Ectodermal cell (in vitro differentiated cells): ENCODE measurements around the gene RNF144B.
"Not testable (repeated sequence)": the region's sequence is repeated elsewhere in the genome, so short reads cannot be mapped to it uniquely, and the experiment has no call there.

ENCODE experiments used
- H3K27ac ChIP-seq: 2 replicates; pipeline ENCODE4 v1.7.0; 2013; ENCODE audit warnings: mild to moderate bottlenecking, low read depth, low read length; ENCODE audit not compliant: insufficient read depth, poor library complexity, severe bottlenecking
- H3K27me3 ChIP-seq: 2 replicates; pipeline ENCODE4 v1.7.0; 2013; ENCODE audit warnings: mild to moderate bottlenecking, low read length; ENCODE audit not compliant: insufficient read depth, control insufficient read depth, poor library complexity, severe bottlenecking
- H3K36me3 ChIP-seq: one replicate; pipeline ENCODE4 v1.7.0; 2013; ENCODE audit warnings: low read length; ENCODE audit not compliant: control insufficient read depth, insufficient read depth
- H3K4me1 ChIP-seq: one replicate; pipeline ENCODE4 v1.7.0; 2013; ENCODE audit warnings: low read length; ENCODE audit not compliant: control insufficient read depth, insufficient read depth
- H3K4me3 ChIP-seq: 2 replicates; pipeline ENCODE4 v1.7.0; 2013; ENCODE audit warnings: low read depth, low read length, control low read depth; ENCODE audit not compliant: insufficient read depth
- H3K9me3 ChIP-seq: 2 replicates; pipeline ENCODE4 v1.7.0; 2013; ENCODE audit warnings: mild to moderate bottlenecking, low read length, moderate library complexity; ENCODE audit not compliant: control insufficient read depth
- WGBS, 2 experiments: methylation state at CpG; one replicate each; pipeline ENCODE4 v1.1.7; 2013; ENCODE audit warnings: missing lambda C conversion rate in 2 of 2; 5-methylcytosine and 5-hydroxymethylcytosine counted together

Gene RNF144B

GRCh38 chr6:18451756-18452155 lies 64.6 kb downstream of the RNF144B start:
- no peaks in the 10 kb centered on the region for H3K27me3 ChIP-seq
- WGBS, 2 experiments = 95% methylated on average over 2 of the region's 2 CpGs; no CpG with 5 or more reads in 1 of the 2 experiments
- no peaks in the 10 kb centered on the region for H3K4me1 ChIP-seq
- H3K4me3 ChIP-seq = no peak overlapping the region
- H3K27ac ChIP-seq = no peak overlapping the region
- no peaks in the 10 kb centered on the region for H3K36me3 ChIP-seq
- no peaks in the 10 kb centered on the region for H3K9me3 ChIP-seq

DNA sequence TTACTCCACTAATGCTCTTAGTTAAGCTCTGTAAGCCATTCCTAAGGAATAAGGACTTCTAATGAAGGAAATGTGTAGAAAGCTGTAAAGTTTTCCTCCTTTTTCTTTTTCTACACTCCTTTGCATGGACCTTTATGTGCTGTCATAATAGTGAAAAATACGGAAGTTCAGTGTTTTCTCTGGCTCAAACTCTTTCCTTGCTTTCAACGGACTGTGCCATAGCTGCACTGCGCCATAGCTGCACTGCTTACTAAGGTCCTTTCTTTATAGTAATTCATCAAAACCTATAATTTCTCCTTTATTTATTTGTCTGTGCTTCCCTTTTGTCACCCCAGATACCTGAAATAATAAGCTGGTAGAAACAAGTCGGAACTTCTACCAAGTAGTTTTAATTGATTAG lies 67.3 kb downstream of the RNF144B start:
- Histone ChIP-seq H3K27me3 (no peaks in the 10 kb centered on the region), H3K36me3 (no peaks in the 10 kb centered on the region), H3K27ac (no peak overlapping the region), H3K4me1 (no peaks in the 10 kb centered on the region), H3K9me3 (no peaks in the 10 kb centered on the region), H3K4me3 (no peak overlapping the region)
- 95 to 98% methylated on average over 4 of the region's 4 CpGs for WGBS, 2 experiments

DNA sequence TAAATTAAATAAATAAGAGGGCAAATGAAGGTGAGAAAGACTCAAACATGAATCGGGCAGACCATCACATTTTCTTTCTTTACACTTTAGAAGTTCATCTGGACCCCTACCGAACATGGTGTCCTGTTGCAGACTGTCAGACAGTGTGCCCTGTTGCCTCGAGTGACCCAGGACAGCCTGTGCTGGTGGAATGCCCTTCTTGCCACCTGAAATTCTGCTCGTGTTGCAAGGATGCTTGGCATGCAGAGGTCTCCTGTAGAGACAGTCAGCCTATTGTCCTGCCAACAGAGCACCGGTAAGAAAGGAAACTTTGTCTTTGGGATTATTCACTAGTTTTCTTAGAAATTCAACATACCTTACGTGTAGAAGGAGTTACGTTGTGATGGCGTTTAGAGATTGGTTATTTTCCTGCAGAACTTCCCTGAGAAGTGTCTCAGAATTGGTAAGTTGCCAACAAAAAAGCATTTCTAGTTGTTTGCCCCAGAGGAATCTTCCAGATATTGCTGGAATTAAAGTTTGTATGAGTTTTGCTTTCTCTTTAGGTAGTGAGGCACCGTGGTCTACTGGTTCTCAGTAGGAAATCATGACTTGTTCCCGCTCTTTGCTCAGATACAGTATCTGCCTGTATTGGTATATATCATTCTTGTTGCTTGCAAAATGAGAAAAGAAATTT lies 70.1 kb downstream of the RNF144B start:
- H3K27ac ChIP-seq = no peak overlapping the region
- 76 to 77% methylated on average over 9 of the region's 10 CpGs for WGBS, 2 experiments
- H3K36me3 ChIP-seq = no peaks in the 10 kb centered on the region
- no peaks in the 10 kb centered on the region for H3K9me3 ChIP-seq
- H3K27me3 ChIP-seq = no peaks in the 10 kb centered on the region
- H3K4me1 ChIP-seq = no peaks in the 10 kb centered on the region
- no peak overlapping the region for H3K4me3 ChIP-seq

DNA sequence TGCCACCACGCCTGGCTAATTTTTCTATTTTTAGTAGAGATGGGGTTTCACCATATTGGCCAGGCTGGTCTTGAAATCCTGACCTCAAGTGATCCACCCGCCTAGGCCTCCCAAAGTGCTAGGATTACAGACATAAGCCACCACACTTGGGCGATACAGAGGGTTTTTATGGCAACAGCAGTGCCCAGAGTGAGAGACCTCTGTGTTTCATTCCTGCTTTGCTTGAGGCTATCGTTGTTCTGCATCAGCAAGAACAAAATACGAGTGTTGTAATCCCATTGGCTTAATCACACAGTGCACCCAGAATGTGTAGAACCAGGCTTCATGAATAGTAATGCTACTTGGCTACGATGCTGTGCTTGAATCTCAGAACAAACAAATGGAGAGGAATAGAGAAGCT lies 70.9 kb downstream of the RNF144B start:
- H3K9me3 ChIP-seq, H3K27ac ChIP-seq, H3K4me3 ChIP-seq, H3K4me1 ChIP-seq, H3K36me3 ChIP-seq, H3K27me3 ChIP-seq: not testable (repeated sequence)
- 91 to 96% methylated on average over 6 of the region's 6 CpGs for WGBS, 2 experiments

- no peaks in the 10 kb centered on the region for H3K27me3 ChIP-seq
- WGBS, 2 experiments = 88 to 97% methylated on average over 3 of the region's 3 CpGs
- no peak overlapping the region for H3K27ac ChIP-seq
- no peaks in the 10 kb centered on the region for H3K4me1 ChIP-seq
- H3K9me3 ChIP-seq = no peaks in the 10 kb centered on the region
- H3K36me3 ChIP-seq = no peaks in the 10 kb centered on the region
- H3K4me3 ChIP-seq = no peak overlapping the region
Measured at GRCh38 chr6:18463429-18463828, 76.3 kb downstream of the RNF144B start.

DNA sequence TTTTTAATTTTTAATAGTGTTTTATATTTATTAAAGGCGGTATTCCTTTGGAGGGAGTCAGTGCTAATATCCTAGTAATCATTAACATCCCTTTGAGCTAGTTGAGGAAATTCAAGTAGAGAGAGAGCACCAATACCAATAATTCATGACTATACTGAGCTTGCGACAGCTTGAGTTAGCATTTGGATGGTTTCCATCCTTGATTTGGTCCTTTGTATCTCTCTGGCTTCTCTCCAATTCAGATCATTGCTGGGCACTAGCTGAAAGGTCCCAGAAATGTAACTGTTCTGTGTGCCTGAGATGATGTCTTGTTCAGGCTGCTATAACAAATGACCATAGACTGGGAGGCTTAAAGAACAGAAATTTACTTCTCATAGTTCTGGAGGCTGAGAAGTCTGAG lies 77.0 kb downstream of the RNF144B start:
- Histone ChIP-seq H3K4me3 (no peak overlapping the region), H3K4me1 (no peaks in the 10 kb centered on the region), H3K27ac (no peak overlapping the region), H3K9me3 (no peaks in the 10 kb centered on the region), H3K36me3 (no peaks in the 10 kb centered on the region), H3K27me3 (no peaks in the 10 kb centered on the region)
- 93 to 98% methylated on average over 1 to 2 of the region's 2 CpGs for WGBS, 2 experiments

GRCh38 chr6:18465410-18466154 lies 78.4 kb downstream of the RNF144B start:
- WGBS, 2 experiments = 88 to 90% methylated on average over 5 of the region's 5 CpGs
- H3K27ac ChIP-seq = no peak overlapping the region
- H3K4me1 ChIP-seq = no peaks in the 10 kb centered on the region
- H3K36me3 ChIP-seq = no peaks in the 10 kb centered on the region
- H3K9me3 ChIP-seq = no peaks in the 10 kb centered on the region
- H3K4me3 ChIP-seq = no peak overlapping the region
- H3K27me3 ChIP-seq = no peaks in the 10 kb centered on the region

DNA sequence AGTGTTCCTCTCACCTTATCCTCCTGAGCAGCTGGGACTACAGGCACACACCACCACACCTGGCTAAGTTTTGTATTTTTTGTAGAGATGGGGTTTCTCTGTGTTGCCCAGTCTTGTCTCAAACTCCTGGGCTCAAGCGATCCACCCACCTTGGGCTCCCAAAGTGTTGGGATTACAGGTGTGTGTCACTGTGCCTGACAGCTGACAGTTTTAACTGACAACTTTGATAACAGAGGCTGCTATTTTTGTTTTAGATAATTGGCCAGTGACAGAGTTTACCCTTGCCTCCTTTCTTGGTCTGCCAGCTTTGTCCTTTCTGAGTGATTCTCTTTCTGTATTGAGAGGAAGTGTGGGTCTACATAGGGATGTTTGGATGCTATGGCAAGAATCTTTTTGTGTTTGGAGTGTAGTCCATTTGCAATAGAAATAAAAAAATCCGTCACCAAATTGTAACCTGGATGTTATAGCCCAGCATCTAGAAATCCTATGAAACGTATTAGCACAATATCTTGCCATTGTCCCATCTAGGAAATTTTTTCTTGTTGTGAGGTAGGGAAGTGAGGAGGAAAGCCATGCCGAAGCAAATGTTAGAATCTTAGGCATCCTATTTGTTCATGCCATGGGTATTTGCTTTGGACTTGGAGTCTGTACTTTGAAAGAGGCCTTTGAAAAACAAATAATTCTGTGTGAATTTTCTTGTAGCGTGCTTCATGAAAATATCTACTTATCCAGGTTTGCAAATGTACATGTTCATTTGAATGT lies 80.8 kb downstream of the RNF144B start:
- no peaks in the 10 kb centered on the region for H3K36me3 ChIP-seq
- no peak overlapping the region for H3K4me3 ChIP-seq
- no peaks in the 10 kb centered on the region for H3K27me3 ChIP-seq
- no peaks in the 10 kb centered on the region for H3K9me3 ChIP-seq
- 74 to 91% methylated on average over 4 to 5 of the region's 5 CpGs for WGBS, 2 experiments
- H3K4me1 ChIP-seq = no peaks in the 10 kb centered on the region
- no peak overlapping the region for H3K27ac ChIP-seq

- Histone ChIP-seq H3K27me3 (no peaks in the 10 kb centered on the region), H3K27ac (no peak overlapping the region), H3K9me3 (no peaks in the 10 kb centered on the region), H3K4me1 (no peaks in the 10 kb centered on the region), H3K4me3 (no peak overlapping the region), H3K36me3 (no peaks in the 10 kb centered on the region)
- WGBS, 2 experiments = 85 to 98% methylated on average over 2 to 3 of the region's 3 CpGs
Measured at GRCh38 chr6:18468503-18468843, 81.3 kb downstream of the RNF144B start.

DNA sequence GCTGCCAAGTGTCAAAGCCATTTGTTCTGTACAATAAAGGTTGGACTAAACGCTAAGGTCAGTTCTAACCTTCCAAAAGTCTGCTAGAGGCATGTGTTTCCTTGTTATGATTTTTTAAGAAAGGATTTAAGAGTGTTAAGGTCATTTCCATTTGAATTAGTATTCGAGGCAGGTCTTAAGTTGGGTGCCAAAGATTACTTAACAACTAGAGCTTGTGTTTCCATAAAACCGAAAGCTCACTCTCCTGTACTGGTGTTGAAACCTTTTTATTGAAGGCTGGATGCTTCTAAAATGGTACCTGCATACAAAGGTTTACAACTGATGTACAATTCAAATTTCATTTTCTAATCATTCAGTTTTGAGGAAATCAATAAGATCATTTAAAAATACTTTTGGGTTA lies 82.4 kb downstream of the RNF144B start:
- no peaks in the 10 kb centered on the region for H3K36me3 ChIP-seq
- no peaks in the 10 kb centered on the region for H3K4me1 ChIP-seq
- H3K9me3 ChIP-seq = no peaks in the 10 kb centered on the region
- 84 to 89% methylated on average over 3 of the region's 3 CpGs for WGBS, 2 experiments
- H3K27me3 ChIP-seq = no peaks in the 10 kb centered on the region
- no peak overlapping the region for H3K4me3 ChIP-seq
- H3K27ac ChIP-seq = no peak overlapping the region
